Fibroblast of gingiva (primary cell): ENCODE results near the gene NUMBL.

Experiments
- DNase-seq: peaks from one replicate; pipeline ENCODE4 v3.0.0-alpha.2; 2011; ENCODE audit warnings: low read depth

The NUMBL gene

GRCh38 chr19:40716031-40716481 lies 25.6 kb upstream of the NUMBL start:
- no peak for DNase-seq

- DNase-seq = peak; percentile 90
Observed at GRCh38 chr19:40714441-40715299, 24.2 kb upstream of the NUMBL start.

GRCh38 chr19:40713939-40714338 lies 23.5 kb upstream of the NUMBL start:
- DNase-seq = no peak

GRCh38 chr19:40709817-40710216 lies 19.4 kb upstream of the NUMBL start:
- DNase-seq = no peak

DNA sequence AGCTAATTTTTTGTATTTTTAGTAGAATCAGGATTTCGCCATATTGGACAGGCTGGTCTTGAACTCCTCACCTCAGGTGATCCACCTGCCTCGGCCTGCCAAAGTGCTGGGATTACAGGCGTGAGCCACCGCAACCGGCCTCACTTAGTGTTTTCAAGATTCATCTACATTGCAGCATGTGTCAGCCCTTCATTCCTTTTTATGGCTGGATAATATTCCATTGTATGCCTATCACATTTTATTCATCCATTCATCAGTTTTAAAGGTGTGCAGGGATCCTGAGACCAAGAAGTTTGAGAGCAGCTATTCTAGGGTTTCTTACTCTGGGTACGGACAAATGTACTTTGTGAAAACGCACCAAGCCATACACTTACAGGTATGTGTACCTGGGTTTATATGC lies 17.2 kb upstream of the NUMBL start:
- DNase-seq = no peak

DNA sequence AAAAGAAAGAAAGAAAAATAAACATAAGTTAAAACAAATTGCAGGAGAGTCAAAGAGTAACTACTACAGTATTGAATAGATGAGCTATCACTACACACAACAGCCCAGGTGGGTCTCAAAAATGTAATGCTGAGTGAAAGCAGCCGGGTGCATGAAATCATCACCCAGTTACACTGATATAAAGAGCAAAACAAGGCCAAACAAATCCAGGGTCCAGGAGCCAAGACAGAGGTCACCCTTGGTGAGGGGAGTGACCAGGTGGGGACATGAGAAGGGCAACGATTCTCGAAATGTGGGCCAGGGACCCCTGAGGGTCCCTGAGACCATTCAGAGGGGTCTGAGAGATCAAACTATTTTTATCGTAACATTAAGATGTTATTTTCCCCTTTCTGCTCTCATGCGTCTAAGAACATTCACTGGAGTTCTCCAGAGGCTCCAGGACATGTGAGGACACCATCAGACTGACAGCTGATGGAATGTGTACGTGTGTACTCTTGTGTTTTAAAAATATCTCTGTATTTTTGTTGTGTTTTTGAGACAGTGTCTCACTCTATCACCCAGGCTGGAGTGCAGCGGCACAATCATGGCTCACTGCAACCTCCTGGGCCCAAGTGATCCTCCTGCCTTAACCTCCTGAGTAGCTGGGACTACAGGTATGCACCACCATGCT lies 15.6 kb upstream of the NUMBL start:
- no peak for DNase-seq

DNA sequence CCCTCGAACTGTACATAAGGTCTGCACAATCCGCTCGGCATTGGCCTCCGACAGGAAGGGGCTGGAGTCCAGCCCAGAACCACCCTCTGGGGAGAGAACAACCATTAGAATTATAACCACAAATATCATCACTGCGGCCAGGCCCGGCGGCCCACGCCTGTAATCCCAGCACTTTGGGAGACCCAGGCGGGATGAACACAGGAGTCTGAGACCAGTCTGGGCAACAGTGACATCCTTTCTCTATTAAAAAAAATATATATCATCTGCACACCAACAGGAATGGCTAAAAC lies 14.9 kb upstream of the NUMBL start:
- DNase-seq = no peak

DNA sequence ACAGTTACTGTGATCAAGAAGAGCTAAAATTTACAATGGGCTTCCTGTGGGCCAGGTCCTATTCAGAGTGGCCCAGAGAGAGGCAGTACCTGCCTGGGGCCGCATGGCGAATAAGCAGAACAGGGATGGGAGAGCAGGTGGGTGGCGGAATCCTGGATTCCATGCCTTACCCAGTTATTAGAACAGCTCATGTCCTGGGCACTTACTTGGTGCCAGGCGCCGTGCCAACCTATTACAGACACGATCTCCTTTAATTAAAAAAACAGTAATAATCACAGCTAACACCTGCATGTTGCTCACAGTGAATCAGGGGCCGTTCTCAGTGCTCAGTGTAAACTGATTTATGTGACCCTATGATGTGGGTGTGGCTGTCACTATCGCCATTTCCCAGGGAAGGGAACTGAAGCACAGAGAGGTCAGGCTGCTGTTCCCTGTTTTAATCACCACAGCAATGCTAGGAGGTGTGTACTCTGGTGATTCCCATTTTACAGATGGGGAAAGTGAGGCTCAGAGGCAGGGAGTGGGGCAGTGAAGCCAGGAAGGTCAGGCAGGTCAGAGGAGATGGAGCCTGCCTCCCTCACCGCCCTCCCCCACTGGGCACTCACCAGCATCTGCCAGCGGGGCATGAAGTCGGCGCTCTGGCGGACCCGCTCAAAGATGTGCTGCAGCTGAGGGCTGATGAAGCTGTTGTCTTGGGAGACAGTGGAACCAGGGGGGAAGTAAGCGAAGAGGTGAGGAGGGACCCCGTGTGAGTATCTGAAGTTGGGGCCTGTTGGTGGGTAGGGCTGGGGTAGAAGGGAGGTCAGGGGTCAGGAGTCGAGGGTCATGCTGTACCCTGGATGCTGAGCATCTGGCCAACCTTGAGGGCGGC lies 14.3 kb upstream of the NUMBL start:
- DNase-seq = no peak

GRCh38 chr19:40703029-40703755 lies 12.7 kb upstream of the NUMBL start:
- no peak for DNase-seq

DNA sequence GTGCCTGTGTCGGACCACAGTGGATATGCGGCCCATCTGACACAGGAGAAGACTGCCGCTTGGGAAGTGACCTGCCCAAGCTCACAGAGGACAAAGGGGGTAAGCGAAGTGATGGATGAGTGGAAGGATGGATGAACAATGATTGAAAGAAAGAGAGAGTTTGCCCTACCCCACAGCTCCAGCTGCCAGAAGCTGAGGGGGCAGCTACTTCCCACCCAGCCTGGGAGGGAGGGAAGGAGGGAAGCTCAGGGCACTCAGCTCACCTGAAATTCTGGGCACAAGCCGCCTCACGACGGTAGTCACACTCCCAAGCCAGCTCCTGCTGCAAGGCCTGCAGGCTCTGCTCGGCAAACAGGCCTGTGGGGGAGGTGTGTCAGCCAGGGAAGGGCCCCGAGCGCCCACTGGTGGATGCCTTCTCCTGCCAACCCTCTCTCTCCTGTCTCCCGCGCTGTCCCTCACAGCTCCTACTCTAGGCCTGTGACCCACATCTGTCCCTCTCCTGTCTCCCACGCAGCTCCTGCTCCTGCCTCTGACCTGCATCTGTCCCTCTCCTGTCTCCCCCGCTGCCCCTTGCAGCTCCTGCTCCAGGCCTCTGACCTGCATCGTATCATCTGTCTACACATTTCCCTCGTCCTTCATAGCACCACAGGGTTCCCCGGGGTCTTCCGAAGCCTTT lies 12.0 kb upstream of the NUMBL start:
- DNase-seq = no peak

DNA sequence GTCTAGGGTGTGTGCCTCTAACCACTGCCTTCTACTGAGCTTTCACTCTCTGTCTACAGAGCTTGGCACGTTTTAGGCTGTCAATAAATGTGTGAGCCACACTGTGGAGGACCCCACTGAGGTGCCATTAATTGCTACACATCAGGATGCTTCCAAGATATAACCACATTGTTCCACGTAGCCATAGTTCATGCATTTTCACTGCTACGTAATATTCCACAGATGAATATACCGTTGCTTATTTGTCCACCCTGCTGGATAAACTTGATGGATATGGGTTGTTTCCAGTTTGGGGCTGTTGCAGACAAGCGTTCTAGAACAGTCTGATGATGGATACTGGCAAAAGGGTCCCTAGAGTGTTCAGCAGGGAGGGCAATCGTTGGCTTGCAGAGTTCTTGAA lies 11.3 kb upstream of the NUMBL start:
- no peak for DNase-seq

- no peak for DNase-seq
Observed at GRCh38 chr19:40700083-40700482, 9.6 kb upstream of the NUMBL start.

GRCh38 chr19:40697007-40697406 lies 6.6 kb upstream of the NUMBL start:
- DNase-seq = no peak

- DNase-seq = no peak
Observed at GRCh38 chr19:40695881-40696280, 5.4 kb upstream of the NUMBL start.

- DNase-seq = no peak
Observed at GRCh38 chr19:40693896-40694295, 3.4 kb upstream of the NUMBL start.

DNA sequence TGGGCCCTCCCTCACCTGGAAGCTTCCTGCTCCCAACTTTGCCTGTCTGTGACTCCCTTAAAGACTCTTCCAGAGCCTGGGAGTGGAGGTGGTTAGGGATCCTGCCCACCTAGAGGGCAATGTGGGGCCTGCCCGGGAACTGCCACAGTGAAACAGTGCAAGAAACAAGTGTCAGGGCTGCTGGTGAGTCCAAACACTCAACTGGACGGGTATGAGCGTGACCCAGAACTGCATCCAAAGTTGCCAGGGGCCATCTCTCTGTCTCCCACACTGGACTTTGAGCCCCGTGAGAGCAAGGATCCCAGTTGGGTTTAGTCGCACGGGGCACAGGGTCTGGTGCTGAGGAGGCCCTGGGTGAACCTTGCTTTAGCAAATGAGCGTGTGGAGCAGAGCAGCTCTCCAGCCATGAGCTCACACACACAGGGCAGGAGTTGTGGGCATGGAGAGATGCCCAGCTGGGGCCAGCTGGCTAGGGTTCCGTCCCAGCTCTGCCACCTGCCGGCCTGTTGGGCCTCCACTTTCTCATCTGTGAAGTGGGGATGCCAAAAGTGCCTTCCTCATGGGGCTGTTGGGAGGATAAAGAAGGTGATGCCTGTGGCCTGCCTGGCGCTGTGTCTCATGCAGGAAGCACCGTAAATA lies 2.8 kb upstream of the NUMBL start:
- no peak for DNase-seq

DNA sequence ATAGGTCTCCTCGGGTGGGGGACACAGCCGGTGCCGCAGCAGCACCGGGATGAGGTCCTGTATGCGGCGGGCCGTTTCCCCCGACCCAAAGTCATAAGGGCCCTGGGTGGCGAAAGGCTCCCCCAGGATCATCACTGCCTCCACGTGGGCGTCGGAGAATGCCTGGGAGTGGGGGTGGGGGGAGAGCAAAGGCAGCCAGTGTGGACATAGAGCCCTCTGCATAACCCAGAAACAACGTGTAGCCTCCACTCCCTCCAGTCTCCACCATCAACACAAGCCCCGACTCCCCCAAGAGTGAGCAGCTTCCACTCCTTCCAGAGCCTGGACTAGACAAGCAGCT lies 1.7 kb upstream of the NUMBL start:
- no peak for DNase-seq

DNA sequence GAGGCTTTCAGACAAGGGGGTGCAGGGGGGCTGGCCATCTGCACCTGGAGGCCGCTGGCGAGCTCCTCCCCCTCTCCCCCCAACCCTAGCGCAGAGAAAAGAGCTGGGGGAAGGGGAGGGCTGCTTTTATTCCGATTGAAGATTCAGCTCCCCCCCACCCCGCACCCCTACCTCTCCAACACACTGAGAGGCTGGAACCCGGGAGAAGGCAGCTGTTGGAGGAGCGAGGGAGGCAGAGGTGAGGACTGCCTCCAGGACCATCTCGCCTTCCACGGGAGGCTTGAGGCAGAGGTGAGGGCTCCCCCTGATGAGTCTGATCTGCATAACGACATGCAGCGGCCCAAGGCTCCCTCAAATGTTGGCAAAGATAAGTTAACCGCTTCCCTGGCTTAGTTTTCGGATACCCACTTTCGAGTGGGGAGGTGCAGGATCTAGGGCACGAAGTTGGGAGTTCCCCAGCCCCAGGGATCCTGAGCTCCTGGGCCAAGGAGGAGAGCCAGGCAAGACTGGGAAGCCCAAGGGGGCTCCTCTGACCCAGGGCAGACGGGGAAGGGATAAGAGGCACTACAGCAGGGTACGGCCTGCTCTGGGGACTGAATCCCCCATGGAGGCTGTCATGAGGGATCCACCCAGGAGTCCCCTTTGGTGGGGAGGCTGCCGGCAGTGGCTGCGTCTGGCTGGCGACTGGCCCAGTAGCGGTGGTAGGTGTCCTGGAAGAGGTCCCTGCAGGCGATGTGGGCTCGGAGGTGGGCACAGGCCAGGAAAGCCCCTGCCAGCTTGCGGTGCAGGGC lies 1.2 kb upstream of the NUMBL start:
- no peak for DNase-seq

DNA sequence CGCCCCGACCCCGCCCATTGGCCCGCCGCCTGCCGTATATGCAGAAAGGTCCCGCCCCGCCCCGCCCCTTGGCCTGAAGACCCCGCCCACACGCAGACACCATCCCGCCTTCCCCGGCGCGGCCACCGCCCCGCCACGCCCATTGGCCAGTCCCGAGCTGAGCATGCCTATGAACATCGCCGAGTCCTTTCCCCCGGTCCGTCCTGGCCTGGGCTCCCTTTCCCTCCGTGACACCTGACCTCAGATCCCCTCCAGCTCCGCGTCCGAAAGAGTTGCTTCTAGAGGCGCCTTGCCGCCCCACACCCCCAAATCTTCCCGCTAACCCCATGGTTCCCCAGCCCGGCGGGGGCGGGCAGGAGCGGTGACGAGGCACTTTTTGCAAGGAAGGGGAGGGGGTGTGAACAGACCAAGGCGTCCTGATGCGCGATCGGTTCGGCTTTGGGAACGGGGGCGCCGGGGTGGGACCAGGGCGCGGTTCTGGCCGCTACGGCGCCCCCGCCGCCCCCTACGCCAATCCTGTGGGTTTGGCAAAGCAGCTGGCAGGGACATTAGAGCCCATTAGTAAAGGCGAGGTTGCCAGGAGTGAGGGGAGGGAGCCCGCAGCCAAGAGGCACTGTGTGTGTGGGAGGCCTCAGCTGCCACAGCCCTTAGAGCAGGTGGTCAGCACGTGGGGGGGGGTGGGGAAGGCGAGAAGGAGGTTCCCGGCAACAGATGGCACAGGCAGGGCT lies 406 bp upstream of the NUMBL start:
- DNase-seq = peak; percentile 94
